ENCODE data around the gene MRPL27.
A peak's percentile ranks its signal among the peaks of the same experiment; 100 is the strongest.

MRPL27 gene

GRCh38 chr17:50359998-50360461, 13.0 kb downstream of the MRPL27 start:
- DNase-seq, result no peak

GRCh38 chr17:50359005-50359699, 13.8 kb downstream of the MRPL27 start:
- DNase-seq, result no peak

GRCh38 chr17:50358177-50358576, 14.8 kb downstream of the MRPL27 start:
- no peak for DNase-seq

- no peak for DNase-seq
These were observed 16.0 kb downstream of the MRPL27 start for GRCh38 chr17:50356892-50357510.

- no peak for DNase-seq
These were observed 16.6 kb downstream of the MRPL27 start for GRCh38 chr17:50356418-50356817.

- DNase-seq, result peak in 1 of 2 experiments; percentile 51
These were observed 17.2 kb downstream of the MRPL27 start for GRCh38 chr17:50355701-50356341.

GRCh38 chr17:50355336-50355700, 17.7 kb downstream of the MRPL27 start:
- DNase-seq, result no peak

- DNase-seq, result no peak
These were observed 18.2 kb downstream of the MRPL27 start for GRCh38 chr17:50354776-50355175.

GRCh38 chr17:50354198-50354597, 18.8 kb downstream of the MRPL27 start:
- no peak for DNase-seq

GRCh38 chr17:50353600-50354195, 19.3 kb downstream of the MRPL27 start:
- no peak for DNase-seq

GRCh38 chr17:50352693-50353599, 20.0 kb downstream of the MRPL27 start:
- no peak for DNase-seq

- no peak for DNase-seq
These were observed 20.8 kb downstream of the MRPL27 start for GRCh38 chr17:50352072-50352692.

GRCh38 chr17:50350733-50351132, 22.3 kb downstream of the MRPL27 start:
- DNase-seq, result no peak

GRCh38 chr17:50349243-50349600, 23.8 kb downstream of the MRPL27 start:
- DNase-seq, result no peak

GRCh38 chr17:50348522-50349242, 24.3 kb downstream of the MRPL27 start:
- DNase-seq, result no peak

GRCh38 chr17:50347894-50348291, 25.1 kb downstream of the MRPL27 start:
- DNase-seq, result no peak

- no peak for DNase-seq
These were observed 25.7 kb downstream of the MRPL27 start for GRCh38 chr17:50347117-50347893.

GRCh38 chr17:50346313-50347116, 26.5 kb downstream of the MRPL27 start:
- DNase-seq, result peak in 1 of 2 experiments; percentile 60

GRCh38 chr17:50345432-50346312, 27.3 kb downstream of the MRPL27 start, which contains the start of gene XYLT2:
Gene XYLT2, plus strand, starts transcription at chr17:50346126. Its CDS starts 15 bp downstream, at chr17:50346141.
- peak; percentile 31 to 94 for DNase-seq
